Measurements from ENCODE around the gene SMIM44. TPM values are rescaled to one million over a fixed set of nuclear protein-coding genes. Genes with fewer than 3 reads are reported as not detected.

SMIM44 gene
- polyA plus RNA-seq, 1 donor (not counting 4 experiments of a cell fraction or from before 2014, with no cell fraction given), result not detected

DNA sequence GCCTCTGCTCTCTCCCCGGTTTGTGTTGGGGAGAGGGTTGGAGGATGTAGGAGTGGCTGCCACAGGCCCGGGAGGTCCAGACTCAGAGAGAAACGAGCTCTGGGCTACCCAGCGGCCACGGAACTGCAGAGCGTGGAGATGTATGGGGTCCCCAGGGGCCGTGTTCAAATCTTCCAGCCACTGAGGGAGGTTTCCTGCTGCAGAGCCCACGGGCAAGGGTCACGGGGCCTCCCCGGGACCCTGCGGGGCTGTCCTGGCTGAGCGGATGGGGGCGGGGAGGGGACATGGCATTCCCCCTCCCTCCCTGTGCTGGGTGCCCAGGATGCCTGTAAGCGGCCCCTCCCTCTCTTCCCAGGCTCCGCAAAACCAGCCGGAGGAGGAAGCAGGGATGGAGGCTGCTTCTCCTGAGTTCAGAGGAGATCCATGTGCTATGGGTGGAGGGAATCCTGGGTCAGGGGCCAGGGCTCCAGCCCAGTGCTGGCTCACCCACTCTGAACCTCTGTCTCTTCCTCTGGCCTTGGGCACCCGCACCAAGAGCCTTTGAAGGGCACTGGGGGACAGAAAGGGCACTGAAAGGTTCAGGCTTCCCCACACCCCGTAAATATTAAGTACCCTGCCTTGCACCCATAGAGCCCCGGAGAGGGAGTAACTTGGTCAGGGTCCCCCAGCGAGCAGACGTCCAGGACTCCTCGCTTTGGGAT is 25.6 kb downstream of the SMIM44 start:
- TF ChIP-seq CTCF (optimal IDR thresholded peaks at IDR 0.05 in 1 of 3, IDR thresholded peaks at IDR 0.05 in 1 of 3, conservative IDR thresholded peaks at IDR 0.05 in 1 of 3; ENCODE audit: extremely low read depth in 1 of 3, insufficient read depth in 2 of 3, low read length in 3 of 3), result no peak
- TF ChIP-seq EZH2 (IDR thresholded peaks at IDR 0.05; ENCODE audit: low read length), result no peak
- FAIRE-seq (no peak), DNase-seq (ENCODE audit: low read depth, low spot score) (no peak)
- Histone ChIP-seq H3K4me1 (ENCODE audit: control insufficient read depth, extremely low read depth, insufficient read depth, low read length) (no peaks in the 10 kb centered on the region), H3K79me2 (ENCODE audit: control insufficient read depth, insufficient read depth, low read length) (peaks cover 4% of the 10 kb centered on the region), H3K27ac (ENCODE audit: control insufficient read depth, insufficient read depth, low read length) (no peak overlapping the region), H3K9ac (ENCODE audit: control insufficient read depth, extremely low read depth, insufficient read depth, low read length) (no peak overlapping the region), H3K4me3 (ENCODE audit: control insufficient read depth in 2 of 3, extremely low read depth in 1 of 3, insufficient read depth in 2 of 3, low read depth in 1 of 3, low read length in 3 of 3) (no peak overlapping the region), H3K9me3 (ENCODE audit: control insufficient read depth, low read depth, low read length) (no peaks in the 10 kb centered on the region), H4K20me1 (ENCODE audit: control insufficient read depth, extremely low read depth, insufficient read depth, low read length) (no peaks in the 10 kb centered on the region), H3K36me3 (ENCODE audit: control insufficient read depth in 2 of 2, extremely low read depth in 1 of 2, insufficient read depth in 2 of 2, low read length in 2 of 2) (peaks cover 20 to 30% of the 10 kb centered on the region in 2 experiments), H3K4me2 (ENCODE audit: control insufficient read depth, extremely low read depth, insufficient read depth, low read depth, low read length) (no peak overlapping the region), H3K9me1 (ENCODE audit: control insufficient read depth, extremely low read depth, insufficient read depth, low read length) (no peaks in the 10 kb centered on the region), H2AFZ (ENCODE audit: control insufficient read depth, low read length) (no peak overlapping the region), H3K27me3 (ENCODE audit: control insufficient read depth, extremely low read depth, insufficient read depth, low read length) (no peaks in the 10 kb centered on the region)
- dilution Hi-C loops (cut with MboI; ENCODE audit: extremely low pct_ligation_motif_present, low sequenced_read_pairs), result no loop called here

DNA sequence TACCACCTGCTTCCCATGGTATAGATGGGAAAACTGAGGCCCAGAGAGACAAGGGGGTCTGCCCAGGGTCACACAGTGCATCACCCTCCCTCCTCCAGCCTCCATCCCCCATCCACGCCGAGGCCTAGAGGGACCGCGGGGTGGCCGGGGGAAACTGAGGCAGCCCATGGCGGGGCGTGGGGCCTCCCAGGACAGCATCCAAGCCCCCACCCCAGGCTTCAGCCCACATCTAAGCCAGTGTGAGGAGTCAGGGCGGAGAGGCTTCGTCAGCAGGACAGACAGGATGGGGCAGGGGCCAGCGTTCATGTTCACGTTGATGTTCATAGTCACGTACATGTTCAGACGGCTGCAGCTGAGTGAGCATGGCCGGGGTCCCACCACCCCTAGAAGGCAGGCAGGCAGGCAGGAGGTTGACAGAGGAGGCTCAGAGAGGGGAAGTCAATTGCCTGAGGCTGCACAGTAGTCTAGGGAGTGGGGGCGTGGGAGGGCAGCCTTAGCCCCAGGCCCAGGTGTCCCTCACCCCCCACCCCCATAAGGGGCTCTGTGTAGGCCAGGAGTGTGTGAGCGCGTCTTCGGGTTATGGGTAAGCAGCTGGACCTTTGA is 26.2 kb downstream of the SMIM44 start:
- no peak for FAIRE-seq
- H3K36me3 ChIP-seq (ENCODE audit: control insufficient read depth in 2 of 2, extremely low read depth in 1 of 2, insufficient read depth in 2 of 2, low read length in 2 of 2), result peaks cover 18 to 36% of the 10 kb centered on the region in 2 experiments
- H3K27ac ChIP-seq (ENCODE audit: control insufficient read depth, insufficient read depth, low read length), result no peak overlapping the region
- H3K9ac ChIP-seq (ENCODE audit: control insufficient read depth, extremely low read depth, insufficient read depth, low read length), result no peak overlapping the region
- no peak for DNase-seq (ENCODE audit: low read depth, low spot score)
- peaks cover 5% of the 10 kb centered on the region for H3K79me2 ChIP-seq (ENCODE audit: control insufficient read depth, insufficient read depth, low read length)
- no peaks in the 10 kb centered on the region for H3K9me3 ChIP-seq (ENCODE audit: control insufficient read depth, low read depth, low read length)
- dilution Hi-C loops (cut with MboI; ENCODE audit: extremely low pct_ligation_motif_present, low sequenced_read_pairs), result no loop called here
- no peaks in the 10 kb centered on the region for H3K27me3 ChIP-seq (ENCODE audit: control insufficient read depth, extremely low read depth, insufficient read depth, low read length)
- no peak overlapping the region for H2AFZ ChIP-seq (ENCODE audit: control insufficient read depth, low read length)
- no peak for TF ChIP-seq EZH2 (IDR thresholded peaks at IDR 0.05; ENCODE audit: low read length)
- no peaks in the 10 kb centered on the region for H4K20me1 ChIP-seq (ENCODE audit: control insufficient read depth, extremely low read depth, insufficient read depth, low read length)
- H3K4me2 ChIP-seq (ENCODE audit: control insufficient read depth, extremely low read depth, insufficient read depth, low read depth, low read length), result no peak overlapping the region
- no peaks in the 10 kb centered on the region for H3K4me1 ChIP-seq (ENCODE audit: control insufficient read depth, extremely low read depth, insufficient read depth, low read length)
- no peak overlapping the region for H3K4me3 ChIP-seq (ENCODE audit: control insufficient read depth in 2 of 3, extremely low read depth in 1 of 3, insufficient read depth in 2 of 3, low read depth in 1 of 3, low read length in 3 of 3)
- no peaks in the 10 kb centered on the region for H3K9me1 ChIP-seq (ENCODE audit: control insufficient read depth, extremely low read depth, insufficient read depth, low read length)
